NCI-H1417 treated with DMSO at 0.1 percent for 48 hours (cell line): ENCODE results near the gene SLC7A4.
"Not testable (repeated sequence)": the region's sequence is repeated elsewhere in the genome, so short reads cannot be mapped to it uniquely, and the experiment has no call there.

Experiments
- DNase-seq: peaks from one replicate; lab custom pipeline; 2025; lab: John Stamatoyannopoulos, UW

SLC7A4 gene

DNA sequence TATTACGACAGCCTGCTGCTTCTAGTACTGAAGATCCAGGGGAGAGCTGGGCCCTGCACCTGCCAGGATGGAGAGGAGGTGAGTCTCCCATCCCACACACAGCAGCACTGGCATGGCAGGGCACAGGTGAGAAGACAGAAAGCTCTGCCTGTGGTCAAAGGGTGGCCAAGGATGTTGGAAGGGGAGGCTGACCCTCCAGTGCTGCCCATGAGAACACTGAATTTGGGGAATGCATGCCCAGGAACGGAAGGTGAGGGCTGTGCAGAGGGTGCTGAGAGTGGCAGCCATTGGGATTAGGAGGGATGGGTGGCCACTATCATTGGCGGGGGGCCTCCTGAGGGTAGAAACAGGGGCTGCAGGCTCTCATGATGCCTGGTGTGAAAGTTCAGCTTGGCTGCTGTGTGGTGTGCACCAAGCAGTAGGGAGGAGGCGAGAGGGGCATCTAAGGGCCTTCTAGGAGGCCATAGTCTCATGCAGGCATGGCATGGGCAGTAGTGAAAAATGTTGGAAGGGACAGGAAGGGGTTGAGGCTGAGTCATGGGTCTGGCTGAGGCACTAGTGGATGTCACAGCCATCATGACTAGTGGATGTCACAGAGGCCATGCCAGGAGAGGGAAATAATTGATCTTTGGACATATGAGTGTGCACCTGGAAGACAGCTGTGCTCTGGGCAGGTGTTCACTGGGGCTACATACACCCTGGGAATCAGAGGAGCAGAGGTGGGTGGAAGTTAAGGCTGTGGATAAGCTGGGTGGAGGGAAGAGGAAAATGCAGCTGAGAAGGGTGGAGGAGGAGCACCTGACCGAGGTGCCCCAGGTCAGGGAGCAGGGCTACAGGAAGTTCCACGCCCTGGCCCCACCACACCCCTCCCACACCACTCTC is 10.9 kb upstream of the SLC7A4 start:
- DNase-seq = no peak

GRCh38 chr22:21041937-21042336 is 9.6 kb upstream of the SLC7A4 start:
- DNase-seq = no peak

GRCh38 chr22:21039158-21039557 is 6.8 kb upstream of the SLC7A4 start:
- DNase-seq = not testable (repeated sequence)

GRCh38 chr22:21038405-21038804 is 6.0 kb upstream of the SLC7A4 start:
- DNase-seq = no peak

GRCh38 chr22:21034989-21035388 is 2.6 kb upstream of the SLC7A4 start:
- no peak for DNase-seq

DNA sequence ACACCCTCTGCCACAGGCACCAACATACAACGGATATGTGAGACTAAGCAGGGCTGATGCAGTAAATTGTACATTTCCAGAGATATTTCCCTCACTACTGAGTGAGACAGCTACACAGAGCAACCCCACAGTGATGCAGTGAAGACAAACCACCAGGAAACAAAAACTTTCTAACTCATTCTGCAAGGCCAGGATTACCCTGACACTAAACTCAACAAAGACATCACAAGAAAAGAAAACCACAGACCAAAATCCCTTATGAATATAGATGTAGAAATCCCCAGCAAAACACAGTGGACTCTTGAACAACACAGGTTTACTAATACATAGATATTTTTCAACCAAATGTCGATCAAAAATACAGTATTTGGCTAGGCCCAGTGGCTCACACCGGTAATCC is 1.5 kb upstream of the SLC7A4 start:
- DNase-seq = no peak

DNA sequence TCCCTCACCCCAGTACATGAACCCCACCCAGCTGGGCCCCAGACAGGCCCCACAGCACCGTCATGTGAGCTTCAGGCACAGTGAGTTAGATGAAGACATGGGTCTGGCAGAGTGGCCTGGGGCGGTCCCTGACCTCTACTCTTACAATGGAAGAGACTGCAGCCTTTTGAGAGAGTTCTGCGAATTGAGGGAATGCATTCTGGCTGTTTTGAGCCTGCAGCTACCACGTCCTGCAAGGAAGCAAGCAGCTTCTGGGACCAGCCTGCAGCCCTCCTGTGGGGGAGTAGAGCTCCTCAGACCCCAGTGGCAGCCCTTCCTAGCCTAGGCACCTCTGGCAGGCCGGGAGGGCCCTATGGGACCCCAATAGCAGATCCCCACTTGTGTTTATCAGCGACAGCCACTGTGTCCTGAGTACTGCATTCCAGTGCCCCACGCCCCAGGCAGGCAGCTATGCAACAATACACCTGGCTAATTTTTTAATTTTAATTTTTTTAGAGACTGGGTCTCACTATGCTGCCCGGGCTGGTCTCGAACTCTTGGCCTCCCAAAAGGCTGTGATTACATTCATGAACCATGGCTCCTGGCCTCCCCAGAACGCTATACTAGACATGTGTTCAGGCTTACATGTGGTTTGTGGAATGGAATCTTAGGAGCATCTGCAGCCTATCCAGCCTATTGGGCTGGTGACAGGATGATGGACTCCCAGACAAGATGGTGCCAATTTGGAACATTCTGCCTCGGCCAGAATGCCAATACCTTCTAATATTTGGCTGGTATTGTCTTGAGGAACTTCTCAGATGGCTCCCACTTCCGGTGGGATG is 717 bp upstream of the SLC7A4 start:
- DNase-seq = no peak

DNA sequence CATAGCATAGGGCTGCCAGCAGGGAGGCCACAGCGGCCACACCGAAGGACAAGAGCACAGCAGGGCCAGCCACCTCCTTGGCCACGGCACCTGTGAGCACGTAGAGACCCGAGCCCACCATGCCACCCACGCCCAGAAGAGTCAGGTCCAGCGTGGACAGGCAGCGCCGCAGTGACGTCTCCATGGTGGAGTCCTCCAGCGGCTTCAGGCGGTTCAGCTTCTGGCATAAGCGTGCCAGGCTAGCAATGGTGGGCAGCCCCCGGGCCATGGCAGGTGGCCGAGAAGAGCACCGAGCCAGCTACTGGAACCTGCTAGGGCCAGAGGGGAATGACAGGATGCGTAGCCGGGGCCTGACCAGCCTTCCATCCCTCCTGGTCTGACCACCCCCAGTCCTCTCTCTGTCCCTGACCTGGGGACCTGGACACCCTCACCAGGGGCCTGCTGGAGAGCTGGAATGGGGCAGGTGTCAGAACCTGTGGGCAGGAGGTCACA is 770 bp downstream of the SLC7A4 start:
- DNase-seq = no peak

DNA sequence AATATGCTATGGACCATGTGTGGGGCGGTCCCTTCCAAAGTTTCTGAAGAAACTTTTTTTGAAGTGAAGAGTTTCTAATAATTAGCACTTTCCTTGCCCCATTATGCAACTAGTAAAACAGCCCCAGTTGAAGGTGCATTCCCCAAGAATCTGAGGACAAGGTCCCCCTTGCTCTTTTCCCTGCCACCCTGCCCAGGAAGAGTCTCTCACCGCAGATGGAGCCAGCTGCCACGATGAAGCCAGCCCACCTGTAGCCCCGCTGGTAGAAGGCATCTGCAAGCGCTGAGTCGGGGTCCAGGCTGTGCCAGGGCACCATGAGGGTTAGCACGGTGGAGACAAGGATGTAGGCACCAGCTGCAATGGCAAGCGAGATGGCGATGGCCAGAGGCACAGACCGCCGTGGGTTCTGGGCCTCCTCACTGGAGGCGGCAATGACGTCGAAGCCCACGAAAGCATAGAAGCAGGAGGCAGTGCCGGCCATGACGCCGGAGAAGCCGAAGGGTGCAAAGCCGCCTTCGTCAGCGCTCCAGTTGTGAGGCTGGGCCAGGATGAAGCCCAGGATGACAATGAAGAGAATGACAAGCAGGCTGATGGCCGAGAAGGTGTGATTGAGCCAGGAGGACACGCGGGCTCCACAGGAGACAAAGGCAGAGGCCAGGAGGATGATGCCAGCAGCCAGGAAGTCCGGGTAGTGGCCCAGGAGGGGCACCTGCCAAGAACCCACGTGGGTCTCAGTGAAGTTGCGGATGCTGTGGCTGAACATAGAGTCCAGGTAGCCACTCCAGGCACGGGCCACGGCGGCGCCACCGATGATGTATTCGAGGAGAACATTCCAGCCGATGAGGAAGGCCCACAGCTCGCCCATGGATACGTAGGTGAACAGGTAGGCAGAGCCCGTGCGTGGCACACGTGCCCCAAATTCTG is 1.5 kb downstream of the SLC7A4 start:
- no peak for DNase-seq

- DNase-seq = no peak
Measured at GRCh38 chr22:21030032-21030431, 2.3 kb downstream of the SLC7A4 start.

- no peak for DNase-seq
Measured at GRCh38 chr22:21029486-21030025, 2.8 kb downstream of the SLC7A4 start.

DNA sequence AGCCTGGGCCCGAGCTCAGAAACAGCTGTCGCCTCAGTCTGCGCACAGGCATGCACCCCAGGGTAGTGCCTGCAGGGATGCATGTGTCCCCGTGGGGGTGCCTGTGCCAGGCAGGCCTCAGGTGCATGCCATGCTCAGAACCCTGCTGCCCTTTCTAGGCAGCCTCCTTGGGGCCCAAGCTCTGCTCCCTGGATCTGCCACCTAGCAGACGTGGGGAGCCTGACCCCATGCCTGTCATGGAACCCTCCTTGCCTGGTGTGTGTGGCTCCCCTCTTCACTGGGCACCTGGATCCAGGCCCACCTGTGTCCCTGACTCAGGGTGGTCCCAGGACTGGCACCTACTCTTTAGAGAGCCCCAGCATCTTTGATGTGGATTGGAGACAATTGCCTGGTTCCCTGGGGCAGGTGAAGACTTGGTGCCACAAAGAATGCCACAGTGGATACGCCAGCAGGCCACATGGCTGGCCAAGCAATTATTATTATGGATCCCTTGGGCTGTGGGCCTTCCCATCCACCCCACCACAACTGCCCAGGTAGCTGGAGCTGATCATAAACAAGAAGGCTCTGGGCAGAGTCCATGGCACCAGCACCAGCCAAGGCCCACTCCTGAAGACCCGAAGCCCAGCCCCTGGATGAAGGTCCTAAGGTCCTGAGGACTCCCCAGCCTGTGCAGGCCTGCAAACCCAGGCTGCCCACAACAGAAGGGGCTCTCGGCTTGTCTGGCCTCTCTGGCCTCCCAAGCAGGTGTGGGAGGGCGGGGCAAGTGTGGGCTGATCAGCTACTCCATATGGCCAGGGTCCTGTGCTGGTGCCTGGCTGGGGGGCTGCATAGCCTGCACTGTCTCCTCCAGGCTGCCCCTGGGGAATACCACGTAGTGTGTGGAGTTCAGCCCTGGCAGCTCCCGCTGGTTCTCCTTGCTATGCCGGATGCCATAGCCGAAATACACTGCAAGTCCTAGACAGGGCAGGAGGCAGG is 3.8 kb downstream of the SLC7A4 start:
- DNase-seq = no peak

DNA sequence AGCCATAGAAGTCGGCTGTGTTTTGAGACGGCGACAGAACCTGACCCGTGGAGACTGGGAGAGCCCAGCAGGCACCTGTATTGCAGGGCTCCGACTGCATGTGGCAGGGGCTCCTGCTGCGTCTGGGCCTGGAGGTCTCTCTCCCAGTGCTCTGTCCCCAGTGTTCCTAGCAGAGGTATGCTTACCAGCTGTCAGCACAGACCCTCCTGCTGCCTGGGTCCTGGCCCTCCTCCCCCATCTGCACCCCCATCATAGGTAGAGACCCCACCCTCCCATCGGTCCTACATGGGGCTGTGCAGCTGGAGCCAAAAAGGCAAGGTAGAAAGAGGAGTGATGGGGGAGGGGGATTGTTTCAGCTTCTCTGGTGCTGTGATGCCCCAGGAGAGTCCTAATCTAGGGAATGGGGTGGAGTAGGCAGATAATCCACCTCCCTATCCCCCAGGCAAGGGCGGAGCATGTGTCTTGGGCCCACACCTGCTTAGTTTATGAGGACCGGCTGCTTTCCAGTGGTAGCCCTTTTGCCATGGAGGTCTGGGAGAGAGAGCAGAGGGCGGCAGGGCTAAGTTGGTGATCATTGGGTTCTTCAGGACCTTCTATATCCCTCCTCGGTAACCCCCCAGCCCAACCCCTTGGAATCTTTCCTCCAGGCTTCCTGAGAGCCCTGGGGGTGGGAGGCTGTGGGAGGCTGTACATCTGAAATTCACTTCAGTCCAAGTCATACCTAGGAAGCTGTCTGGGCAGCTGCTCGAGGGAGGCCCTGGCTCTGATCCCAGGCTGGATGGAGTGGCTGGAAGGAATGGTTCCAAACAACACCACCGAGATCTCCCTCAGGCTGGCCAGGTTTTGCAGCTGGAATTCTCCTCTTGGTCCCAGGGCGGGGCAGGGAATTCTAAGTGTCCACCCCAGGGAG is 5.3 kb downstream of the SLC7A4 start:
- no peak for DNase-seq

DNA sequence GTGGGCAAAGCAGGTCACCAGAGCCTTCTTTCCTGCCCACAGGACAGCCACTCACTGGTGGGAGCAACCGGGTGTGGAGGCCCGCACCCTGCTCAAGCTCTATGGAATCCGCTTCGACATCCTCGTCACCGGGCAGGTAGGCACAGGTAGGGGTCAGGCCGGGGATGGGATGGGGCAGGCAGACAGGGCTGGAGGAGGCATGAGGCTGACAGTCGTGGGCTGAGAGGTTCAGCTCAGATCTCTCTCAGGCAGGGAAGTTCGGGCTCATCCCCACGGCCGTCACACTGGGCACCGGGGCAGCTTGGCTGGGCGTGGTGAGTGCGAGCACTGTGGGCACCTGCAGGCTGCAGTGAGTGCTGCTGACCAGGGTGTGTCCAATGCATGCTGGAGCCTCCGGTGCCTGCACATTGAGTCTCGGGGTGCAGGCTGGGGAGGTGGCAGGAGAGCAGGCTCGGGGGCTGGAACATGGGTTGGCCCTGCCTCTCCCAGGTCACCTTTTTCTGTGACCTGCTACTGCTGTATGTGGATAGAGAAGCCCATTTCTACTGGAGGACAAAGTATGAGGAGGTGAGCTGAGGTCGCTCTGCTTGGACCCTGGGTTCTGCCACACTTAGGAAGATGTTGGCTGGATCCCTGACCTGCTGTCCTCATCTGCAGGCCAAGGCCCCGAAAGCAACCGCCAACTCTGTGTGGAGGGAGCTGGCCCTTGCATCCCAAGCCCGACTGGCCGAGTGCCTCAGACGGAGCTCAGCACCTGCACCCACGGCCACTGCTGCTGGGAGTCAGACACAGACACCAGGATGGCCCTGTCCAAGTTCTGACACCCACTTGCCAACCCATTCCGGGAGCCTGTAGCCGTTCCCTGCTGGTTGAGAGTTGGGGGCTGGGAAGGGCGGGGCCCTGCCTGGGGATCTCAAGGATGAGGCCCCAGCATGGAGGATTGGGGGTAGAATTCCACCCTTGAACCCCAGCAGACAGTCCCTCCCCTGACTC is 6.3 kb downstream of the SLC7A4 start:
- DNase-seq = no peak

DNA sequence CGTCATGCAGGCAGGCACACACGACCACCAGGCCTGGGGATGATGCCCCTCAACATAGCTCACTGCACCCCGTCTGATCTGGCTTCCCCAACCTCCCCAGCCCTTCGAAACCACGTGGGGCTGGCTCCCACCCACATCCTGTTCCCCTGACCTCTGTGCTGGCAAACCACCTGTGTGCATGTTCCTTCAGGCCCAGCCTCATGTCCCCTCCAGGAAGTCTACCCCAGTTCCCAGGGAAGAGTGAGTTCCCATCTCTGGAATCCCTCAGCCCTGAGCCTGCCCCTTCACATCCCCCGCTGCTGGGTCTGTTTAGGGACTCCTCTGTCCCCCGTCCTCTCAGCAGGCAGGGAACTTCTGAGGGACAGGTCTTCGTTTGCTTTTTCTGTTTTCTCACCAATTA is 7.1 kb downstream of the SLC7A4 start:
- DNase-seq = no peak

GRCh38 chr22:21022955-21023614 is 9.3 kb downstream of the SLC7A4 start:
- DNase-seq = no peak

GRCh38 chr22:21022507-21022906 is 9.9 kb downstream of the SLC7A4 start:
- DNase-seq = no peak
